Subcutaneous preadipocyte (primary cell): ENCODE data around the gene BECN2. TPM values are rescaled to one million over a fixed set of nuclear protein-coding genes. Genes with fewer than 3 reads are reported as not detected.

Source experiments
- total RNA-seq: library from RNA; depleted of rRNA; stranded (reverse); fragments of >200 nt; gene quantifications from 2 replicates; pipeline ENCODE4 v1.2.3, GENCODE V29; 2012

Gene BECN2, protein sequence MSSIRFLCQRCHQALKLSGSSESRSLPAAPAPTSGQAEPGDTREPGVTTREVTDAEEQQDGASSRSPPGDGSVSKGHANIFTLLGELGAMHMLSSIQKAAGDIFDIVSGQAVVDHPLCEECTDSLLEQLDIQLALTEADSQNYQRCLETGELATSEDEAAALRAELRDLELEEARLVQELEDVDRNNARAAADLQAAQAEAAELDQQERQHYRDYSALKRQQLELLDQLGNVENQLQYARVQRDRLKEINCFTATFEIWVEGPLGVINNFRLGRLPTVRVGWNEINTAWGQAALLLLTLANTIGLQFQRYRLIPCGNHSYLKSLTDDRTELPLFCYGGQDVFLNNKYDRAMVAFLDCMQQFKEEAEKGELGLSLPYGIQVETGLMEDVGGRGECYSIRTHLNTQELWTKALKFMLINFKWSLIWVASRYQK
- total RNA-seq, result not detected in 2 replicates

DNA sequence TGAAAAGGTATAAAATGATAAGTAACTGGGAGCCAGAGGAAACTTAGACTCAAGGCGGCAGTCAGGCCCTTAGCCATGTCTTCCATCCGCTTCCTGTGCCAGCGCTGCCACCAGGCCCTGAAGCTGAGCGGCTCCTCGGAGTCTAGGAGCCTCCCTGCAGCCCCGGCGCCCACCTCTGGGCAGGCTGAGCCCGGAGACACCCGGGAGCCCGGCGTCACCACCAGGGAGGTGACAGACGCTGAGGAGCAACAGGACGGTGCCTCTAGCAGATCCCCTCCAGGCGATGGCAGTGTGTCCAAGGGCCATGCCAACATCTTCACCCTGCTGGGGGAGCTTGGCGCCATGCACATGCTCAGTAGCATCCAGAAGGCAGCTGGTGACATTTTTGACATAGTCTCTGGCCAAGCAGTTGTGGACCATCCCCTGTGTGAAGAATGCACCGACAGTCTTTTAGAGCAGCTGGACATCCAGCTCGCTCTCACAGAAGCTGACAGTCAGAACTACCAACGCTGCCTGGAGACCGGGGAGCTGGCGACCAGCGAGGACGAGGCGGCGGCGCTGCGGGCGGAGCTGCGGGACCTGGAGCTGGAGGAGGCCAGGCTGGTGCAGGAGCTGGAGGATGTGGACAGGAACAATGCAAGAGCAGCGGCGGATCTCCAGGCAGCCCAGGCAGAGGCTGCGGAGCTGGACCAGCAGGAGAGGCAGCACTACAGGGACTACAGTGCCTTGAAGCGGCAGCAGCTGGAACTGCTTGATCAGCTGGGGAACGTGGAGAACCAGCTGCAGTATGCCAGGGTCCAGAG is at the start of gene BECN2:
BECN2 (plus strand) TSS at position 76 of the 803 bp plus-strand sequence; CDS start at position 76, 0 bp downstream.

DNA sequence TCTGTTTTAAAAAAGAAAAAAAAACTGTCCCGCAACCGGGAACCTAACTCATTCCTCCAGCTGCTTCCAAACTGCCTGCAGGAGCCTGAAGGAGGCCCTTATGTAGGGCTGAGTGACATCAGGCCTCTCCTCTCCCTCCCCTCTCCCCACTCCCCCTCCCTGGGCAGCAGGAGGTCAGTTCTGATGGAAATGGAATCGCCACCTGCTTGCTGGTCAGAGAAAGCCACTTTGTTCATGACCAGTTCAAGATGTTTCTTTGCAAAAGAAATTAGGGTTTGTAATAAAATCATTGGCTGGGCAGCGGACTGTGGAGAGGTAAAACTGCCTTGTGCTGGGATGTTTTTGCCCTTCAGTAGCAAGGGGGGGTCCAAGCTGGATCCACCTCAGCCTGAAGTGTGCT is 41.5 kb downstream of the BECN2 start, which contains the start of gene MAP1LC3C:
MAP1LC3C (minus strand) TSS at position 73 of the 400 bp plus-strand sequence. CDS start 90 bp downstream, outside the sequence.

Other genes with a start within 250 kb of the BECN2 start
- 14.7 and 29.5 TPM in 2 replicates for gene EXO1, start 109.6 kb upstream of the BECN2 start, total RNA-seq
- under 0.01 and 0.20 TPM in 2 replicates for gene MAP1LC3C, start 41.3 kb downstream of the BECN2 start, total RNA-seq